Measurements from ENCODE around the gene THRAP3.

DNA sequence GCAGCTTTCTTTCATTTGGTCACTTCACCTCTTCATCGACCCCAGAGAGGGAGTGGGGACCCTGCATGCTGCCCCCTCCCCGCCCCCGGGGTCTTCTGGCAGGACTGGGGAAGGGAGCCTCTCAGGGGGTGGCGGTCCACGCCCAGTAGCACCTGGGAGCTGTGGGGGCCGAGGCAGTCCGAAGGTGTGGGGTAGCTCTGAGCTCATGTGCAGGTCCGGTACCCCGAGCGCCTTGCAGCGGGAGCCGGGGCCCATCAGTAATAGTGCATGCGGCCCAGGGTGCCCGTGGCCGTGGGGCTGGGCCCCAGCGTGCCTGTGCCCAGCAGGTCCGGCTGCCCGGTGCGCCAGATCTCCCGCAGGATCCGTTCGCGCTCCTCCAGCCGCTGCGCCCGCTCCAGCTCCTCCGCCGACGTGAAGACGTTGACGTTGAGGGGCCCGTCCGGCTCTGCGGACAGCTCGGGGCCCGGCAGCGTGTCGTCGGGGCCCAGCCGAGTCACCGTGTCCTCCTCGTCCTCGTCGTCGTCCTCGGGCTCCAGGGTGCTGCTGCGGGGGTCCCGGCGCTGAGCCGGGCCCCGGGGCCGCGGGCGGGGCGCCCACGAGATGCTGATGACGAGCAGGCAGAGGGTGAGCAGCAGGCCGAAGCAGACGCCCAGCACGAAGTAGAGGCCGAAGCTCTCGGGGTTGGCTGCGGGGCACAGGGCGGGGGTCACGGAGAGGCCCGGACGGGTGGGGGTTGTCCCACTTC is 98.0 kb downstream of the THRAP3 start:
- TF ChIP-seq POLR2AphosphoS5 (IDR thresholded peaks at IDR 0.05) (no peak), EP300 (IDR thresholded peaks at IDR 0.05; ENCODE audit: low read depth) (no peak)
- TF ChIP-seq, protein P1, sequence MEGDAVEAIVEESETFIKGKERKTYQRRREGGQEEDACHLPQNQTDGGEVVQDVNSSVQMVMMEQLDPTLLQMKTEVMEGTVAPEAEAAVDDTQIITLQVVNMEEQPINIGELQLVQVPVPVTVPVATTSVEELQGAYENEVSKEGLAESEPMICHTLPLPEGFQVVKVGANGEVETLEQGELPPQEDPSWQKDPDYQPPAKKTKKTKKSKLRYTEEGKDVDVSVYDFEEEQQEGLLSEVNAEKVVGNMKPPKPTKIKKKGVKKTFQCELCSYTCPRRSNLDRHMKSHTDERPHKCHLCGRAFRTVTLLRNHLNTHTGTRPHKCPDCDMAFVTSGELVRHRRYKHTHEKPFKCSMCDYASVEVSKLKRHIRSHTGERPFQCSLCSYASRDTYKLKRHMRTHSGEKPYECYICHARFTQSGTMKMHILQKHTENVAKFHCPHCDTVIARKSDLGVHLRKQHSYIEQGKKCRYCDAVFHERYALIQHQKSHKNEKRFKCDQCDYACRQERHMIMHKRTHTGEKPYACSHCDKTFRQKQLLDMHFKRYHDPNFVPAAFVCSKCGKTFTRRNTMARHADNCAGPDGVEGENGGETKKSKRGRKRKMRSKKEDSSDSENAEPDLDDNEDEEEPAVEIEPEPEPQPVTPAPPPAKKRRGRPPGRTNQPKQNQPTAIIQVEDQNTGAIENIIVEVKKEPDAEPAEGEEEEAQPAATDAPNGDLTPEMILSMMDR (IDR thresholded peaks at IDR 0.05), result no peak
